NCI-H2227 (cell line): Measurements from ENCODE around the gene ACSS3.
"Not testable (repeated sequence)": the region's sequence is repeated elsewhere in the genome, so short reads cannot be mapped to it uniquely, and the experiment has no call there.

Experiments used
- DNase-seq: peaks from one replicate; lab custom pipeline; 2025; ENCODE audit not compliant: unreplicated experiment; lab: John Stamatoyannopoulos, UW

The ACSS3 gene, protein sequence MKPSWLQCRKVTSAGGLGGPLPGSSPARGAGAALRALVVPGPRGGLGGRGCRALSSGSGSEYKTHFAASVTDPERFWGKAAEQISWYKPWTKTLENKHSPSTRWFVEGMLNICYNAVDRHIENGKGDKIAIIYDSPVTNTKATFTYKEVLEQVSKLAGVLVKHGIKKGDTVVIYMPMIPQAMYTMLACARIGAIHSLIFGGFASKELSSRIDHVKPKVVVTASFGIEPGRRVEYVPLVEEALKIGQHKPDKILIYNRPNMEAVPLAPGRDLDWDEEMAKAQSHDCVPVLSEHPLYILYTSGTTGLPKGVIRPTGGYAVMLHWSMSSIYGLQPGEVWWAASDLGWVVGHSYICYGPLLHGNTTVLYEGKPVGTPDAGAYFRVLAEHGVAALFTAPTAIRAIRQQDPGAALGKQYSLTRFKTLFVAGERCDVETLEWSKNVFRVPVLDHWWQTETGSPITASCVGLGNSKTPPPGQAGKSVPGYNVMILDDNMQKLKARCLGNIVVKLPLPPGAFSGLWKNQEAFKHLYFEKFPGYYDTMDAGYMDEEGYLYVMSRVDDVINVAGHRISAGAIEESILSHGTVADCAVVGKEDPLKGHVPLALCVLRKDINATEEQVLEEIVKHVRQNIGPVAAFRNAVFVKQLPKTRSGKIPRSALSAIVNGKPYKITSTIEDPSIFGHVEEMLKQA

GRCh38 chr12:81077686-81078441 is at the start of gene ACSS3:
Gene ACSS3, plus strand, starts transcription at chr12:81078079. Its CDS starts 42 bp downstream, at chr12:81078121.
- peak; percentile 9 for DNase-seq

DNA sequence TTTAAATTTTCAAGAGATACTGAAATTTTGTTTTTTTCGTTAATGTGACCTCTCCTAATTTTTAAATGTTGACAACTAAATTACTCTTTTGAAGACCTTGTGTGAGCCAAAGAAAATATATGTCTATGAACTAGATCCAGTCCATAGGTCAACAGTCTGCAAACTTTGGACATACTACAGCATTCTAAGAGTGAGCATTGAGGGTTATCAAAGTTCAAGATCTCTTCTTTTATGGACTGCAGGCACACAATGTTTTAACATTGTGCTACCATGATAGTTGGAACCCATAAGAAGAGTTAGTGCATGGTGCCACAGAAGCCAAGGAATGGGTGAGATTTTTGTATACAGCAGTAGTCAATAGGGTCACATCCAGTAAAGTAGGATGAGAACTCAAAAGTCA is 43.0 kb upstream of the ACSS3 start:
- DNase-seq = no peak

- DNase-seq = no peak
Observed at GRCh38 chr12:81039231-81039630, 38.6 kb upstream of the ACSS3 start.

- peak; percentile 79 for DNase-seq
Observed at GRCh38 chr12:81043979-81044740, 33.7 kb upstream of the ACSS3 start.

- DNase-seq = not testable (repeated sequence)
Observed at GRCh38 chr12:81064971-81065370, 12.9 kb upstream of the ACSS3 start.

- DNase-seq = no peak
Observed at GRCh38 chr12:81070846-81071245, 7.0 kb upstream of the ACSS3 start.

DNA sequence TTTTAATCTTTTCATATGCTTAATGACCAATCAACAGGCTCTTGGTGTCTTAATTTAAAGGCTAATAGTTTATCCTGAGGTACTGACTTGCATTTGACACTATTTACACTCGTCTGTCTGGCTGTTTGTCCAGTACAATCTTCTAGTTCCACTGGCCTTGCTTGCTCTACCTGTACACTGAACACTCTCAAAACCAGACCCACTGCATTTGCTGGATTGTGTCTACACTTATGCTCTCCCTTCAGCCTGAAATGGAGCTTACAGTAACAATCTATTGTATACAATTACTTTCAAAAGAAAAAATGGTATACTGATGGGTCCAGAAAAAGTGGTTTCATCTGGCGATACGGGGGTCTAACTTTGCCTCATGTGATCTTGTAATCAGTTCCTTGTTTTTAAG is 2.3 kb upstream of the ACSS3 start:
- DNase-seq = no peak

DNA sequence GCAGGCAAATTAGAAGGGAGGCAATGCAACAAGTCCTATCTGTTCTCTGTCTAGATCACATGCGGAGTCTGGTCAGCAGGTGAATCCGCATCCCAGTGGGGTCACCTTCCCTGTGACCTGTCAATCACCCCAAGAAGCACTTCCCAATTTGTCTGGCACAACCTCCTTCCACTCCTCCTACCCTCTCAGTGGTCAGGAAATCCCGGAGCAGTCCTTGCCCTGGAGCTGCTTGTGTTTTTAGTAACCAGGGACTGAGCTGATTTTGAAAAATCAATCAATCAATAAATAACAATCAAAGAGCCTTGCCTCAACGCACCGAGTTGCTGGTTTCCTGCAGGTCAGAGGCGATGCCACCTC is 572 bp upstream of the ACSS3 start:
- no peak for DNase-seq

- DNase-seq = no peak
Observed at GRCh38 chr12:81078469-81079196, 754 bp downstream of the ACSS3 start.

- no peak for DNase-seq
Observed at GRCh38 chr12:81079280-81080076, 1.6 kb downstream of the ACSS3 start.

DNA sequence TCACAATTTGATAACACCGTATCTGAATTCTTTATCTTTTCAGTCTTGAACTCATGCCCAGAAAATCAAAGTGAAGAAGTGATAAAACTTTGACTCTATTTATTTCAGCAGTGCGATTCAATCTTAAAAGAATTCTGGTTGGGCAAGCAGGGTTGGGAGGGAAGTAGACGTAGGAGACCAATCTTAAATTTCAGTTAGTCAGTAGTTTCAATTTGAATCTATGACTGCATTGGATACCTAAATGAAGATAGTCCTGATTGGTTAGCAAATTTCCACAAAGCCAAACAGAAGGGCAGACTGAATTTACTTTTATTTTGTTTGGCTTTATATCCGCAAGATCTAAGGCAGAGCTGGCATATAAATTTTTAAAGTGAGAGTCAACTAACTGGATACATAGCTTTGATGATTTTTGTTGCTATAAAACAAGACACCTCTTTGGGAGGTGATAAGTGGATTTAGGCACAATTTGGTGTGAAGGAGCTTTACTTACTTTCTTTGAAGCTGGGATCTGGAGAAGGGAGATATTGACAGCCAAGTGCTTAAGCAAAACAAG is 2.6 kb downstream of the ACSS3 start:
- no peak for DNase-seq

DNA sequence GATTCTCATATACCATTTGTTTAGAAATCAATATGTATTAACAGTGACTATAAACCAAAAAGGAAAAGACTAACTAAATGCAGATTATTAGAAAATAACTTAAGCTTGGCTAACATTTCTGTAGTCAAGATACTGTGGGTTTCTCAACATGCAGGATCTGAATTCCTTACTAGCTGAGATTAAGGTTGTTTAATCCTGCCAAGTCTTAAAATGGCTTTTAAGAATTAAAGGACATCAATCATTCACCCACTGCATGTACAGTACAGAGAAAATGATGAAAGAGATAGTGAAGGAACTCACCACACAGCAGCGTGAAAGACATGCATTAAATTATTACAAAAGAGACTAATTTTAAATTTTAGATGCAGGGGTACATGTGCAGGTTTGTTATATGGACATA is 3.8 kb downstream of the ACSS3 start:
- peak; percentile 9 for DNase-seq

GRCh38 chr12:81083018-81083417 is 5.1 kb downstream of the ACSS3 start:
- DNase-seq = no peak

DNA sequence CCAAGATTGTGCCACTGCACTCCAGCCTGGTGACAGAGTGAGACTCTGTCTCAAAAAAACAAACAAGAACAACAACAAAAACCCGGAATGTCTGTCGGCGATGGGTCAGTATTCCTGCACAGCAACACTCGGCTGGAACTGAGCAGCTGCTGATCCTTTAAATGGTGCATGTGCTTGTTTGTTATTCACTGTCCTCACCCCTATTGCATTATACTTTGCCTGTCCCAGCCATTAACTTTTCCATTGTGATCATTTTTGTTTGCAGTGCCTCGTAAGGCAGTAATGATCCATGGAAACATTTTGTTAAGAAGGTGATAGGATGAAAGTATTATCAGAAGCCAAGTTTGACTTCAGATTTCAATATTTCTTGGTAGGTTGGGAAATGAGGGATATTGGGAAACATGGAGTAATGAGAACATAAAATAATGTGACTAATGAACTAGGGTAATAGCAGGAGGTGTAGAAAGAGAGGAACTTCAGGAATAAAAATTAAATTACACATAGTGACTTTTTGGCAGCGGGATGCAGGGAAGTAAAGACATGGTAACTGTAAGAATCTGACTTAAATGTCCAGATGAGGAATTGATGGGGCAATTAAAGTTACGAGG is 6.1 kb downstream of the ACSS3 start:
- no peak for DNase-seq

DNA sequence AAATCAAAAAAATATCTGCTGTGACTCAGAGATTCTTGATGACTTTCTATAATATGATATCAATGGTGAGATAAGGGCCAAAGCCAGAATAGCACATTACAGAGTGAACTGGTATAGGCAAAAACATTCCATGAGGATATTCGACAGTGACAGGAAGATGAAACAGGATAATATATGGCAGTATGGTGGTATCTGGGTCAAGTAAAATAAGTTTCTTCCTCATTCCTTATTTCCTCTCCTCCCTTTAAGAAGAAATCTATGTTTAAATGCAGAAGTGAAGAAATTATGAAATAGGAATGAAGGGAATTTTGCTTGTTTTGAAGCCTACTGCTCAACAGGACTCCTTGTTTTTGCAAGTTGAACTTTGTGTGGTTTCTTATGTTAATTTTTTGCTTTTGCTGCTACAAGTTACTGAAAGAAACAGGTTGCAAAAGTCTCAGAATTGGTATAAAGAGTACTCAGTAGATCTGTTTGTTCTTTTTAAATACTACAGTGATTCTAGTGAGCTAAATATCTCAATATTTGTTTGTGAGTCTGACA is 7.0 kb downstream of the ACSS3 start:
- no peak for DNase-seq

DNA sequence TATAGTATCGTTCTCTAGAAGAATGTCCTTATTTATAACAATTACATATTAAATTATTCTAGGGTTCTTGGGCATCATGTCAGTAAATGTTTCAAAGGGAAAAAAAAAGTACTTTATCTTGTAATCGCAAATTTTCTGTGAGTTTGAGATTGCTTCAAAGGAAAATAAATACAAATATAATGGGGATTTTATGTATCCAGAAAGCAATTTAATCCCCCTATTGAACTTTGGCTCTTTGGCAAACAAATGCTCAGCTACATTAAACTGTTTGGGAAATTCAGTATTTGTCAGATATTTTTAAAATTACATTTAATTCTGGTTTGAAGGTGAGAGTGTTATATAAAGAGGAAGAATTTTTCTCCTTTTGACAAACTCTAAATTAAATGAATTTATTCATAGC is 8.0 kb downstream of the ACSS3 start:
- no peak for DNase-seq

DNA sequence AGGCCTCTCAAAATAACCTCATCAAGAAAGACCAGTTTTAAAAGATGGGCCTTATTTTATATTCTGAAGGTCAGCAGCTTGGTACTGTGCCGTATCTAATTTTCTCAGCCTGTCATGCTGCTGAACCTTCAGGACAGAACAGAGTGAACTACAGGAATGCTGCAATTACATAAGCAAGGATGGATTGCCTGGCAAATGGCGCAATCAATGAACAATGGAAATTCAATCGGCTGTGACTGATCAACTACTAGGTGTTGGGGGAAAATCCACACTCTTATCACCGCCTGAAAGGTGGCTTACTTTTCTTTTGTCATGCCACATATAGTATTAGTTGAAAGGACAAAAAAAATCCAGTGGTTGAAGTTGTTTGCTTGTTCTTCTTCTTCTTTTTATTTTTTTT is 8.5 kb downstream of the ACSS3 start:
- DNase-seq = no peak

DNA sequence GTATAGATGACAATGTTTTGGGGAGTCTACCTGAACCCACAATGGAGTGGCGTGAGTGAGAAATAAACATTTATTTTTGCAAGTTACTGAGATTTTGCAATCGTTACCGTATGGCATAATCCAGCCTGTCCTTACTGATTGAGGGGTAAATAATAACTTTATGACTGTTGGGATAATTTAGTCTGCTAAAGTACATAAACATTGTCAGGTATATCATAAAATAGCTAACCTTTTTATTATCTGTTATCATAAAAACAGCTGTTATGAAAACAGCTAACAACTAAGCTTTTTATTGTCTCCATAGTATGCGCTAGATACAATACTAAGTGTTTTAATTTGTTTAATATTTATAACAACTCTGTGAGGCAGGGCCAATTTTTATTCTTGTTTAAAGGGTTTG is 10.3 kb downstream of the ACSS3 start:
- DNase-seq = no peak

DNA sequence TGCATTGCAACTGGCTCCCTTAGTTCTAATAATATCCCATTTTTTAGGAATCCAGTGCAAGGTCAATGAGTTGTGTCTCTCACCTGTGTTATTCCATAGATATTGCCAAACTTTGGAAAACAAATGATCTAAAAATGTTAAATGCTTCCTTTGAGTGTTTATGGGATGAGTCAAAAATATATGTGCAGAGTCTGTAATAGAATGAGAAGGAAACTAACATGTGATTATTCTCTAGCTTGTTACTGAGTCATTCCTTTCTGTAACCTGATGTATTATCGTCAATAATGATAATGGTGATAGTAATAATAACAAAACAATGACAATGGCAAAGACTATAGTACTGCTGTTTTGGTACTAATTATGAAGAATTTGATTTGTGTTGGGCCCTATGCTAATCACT is 11.5 kb downstream of the ACSS3 start:
- no peak for DNase-seq
